Osteoblast (primary cell): ENCODE measurements around the gene DRD3. TPM values are rescaled to one million over a fixed set of nuclear protein-coding genes. Genes with fewer than 3 reads are reported as not detected.

Source experiments
- DNase-seq: peaks from one replicate; pipeline ENCODE4 v3.0.0; 2011; ENCODE audit warnings: low spot score, mixed read lengths; ENCODE audit not compliant: insufficient read length; ENCODE audit errors: missing footprints
- H2AFZ ChIP-seq: 2 replicates; pipeline ENCODE4 v1.6.0; 2011; ENCODE audit warnings: mild to moderate bottlenecking, low read length
- H3K27ac ChIP-seq: 2 replicates; pipeline ENCODE4 v1.5.1; 2011; ENCODE audit warnings: mild to moderate bottlenecking, low read depth, low read length, moderate library complexity
- H3K27me3 ChIP-seq: 2 replicates; pipeline ENCODE4 v1.6.0; 2012; ENCODE audit warnings: mild to moderate bottlenecking, control low read depth, inconsistent platforms, low read length, moderate library complexity; ENCODE audit not compliant: insufficient read depth
- H3K36me3 ChIP-seq: 2 replicates; pipeline ENCODE4 v1.5.1; 2011; ENCODE audit warnings: mild to moderate bottlenecking, low read length, control low read depth, moderate library complexity; ENCODE audit not compliant: insufficient read depth
- H3K4me1 ChIP-seq: 2 replicates; pipeline ENCODE4 v1.5.1; 2011; ENCODE audit warnings: mild to moderate bottlenecking, low read length, control low read depth, moderate library complexity; ENCODE audit not compliant: insufficient read depth
- H3K4me2 ChIP-seq: 2 replicates; pipeline ENCODE4 v1.6.0; 2011; ENCODE audit warnings: mild to moderate bottlenecking, low read length; ENCODE audit not compliant: insufficient read depth
- H3K4me3 ChIP-seq: fragments of 200-600 bp; sonication (generic); 3 replicates; pipeline ENCODE4 v1.5.1; 2012; ENCODE audit warnings: mild to moderate bottlenecking, low read length, inconsistent platforms; ENCODE audit not compliant: insufficient read depth
- H3K79me2 ChIP-seq: 2 replicates; pipeline ENCODE4 v1.6.0; 2012; ENCODE audit warnings: mild to moderate bottlenecking, low read length, control low read depth, inconsistent platforms; ENCODE audit not compliant: insufficient read depth
- H3K9me3 ChIP-seq: 2 replicates; pipeline ENCODE4 v1.5.1; 2011; ENCODE audit warnings: low read depth, low read length, control low read depth
- H4K20me1 ChIP-seq: 2 replicates; pipeline ENCODE4 v1.6.0; 2012; ENCODE audit warnings: mild to moderate bottlenecking, low read length, control low read depth; ENCODE audit not compliant: insufficient read depth
- CTCF ChIP-seq: IDR thresholded peaks from 2 replicates; pipeline ENCODE4 v1.5.1; 2011; ENCODE audit warnings: mild to moderate bottlenecking, low read depth, low read length, moderate library complexity; ENCODE audit errors: extremely low read depth
- total RNA-seq: library from RNA; depleted of rRNA; stranded (reverse); fragments of >200 nt; gene quantifications from 2 replicates; pipeline ENCODE4 v1.2.3, GENCODE V29; 2012

Gene DRD3
- total RNA-seq, 1 donor = not detected

GRCh38 chr3:114218006-114218405, 39.2 kb upstream of the DRD3 start:
- TF ChIP-seq CTCF = no peak
- H3K27me3 ChIP-seq = no peaks in the 10 kb centered on the region
- DNase-seq = no peak
- no peak overlapping the region for H2AFZ ChIP-seq
- H3K4me3 ChIP-seq = no peak overlapping the region
- H3K36me3 ChIP-seq = no peaks in the 10 kb centered on the region
- H3K27ac ChIP-seq = no peak overlapping the region
- peaks cover 52% of the 10 kb centered on the region for H3K4me1 ChIP-seq
- no peak overlapping the region for H3K4me2 ChIP-seq
- H3K9me3 ChIP-seq = no peaks in the 10 kb centered on the region
- no peaks in the 10 kb centered on the region for H3K79me2 ChIP-seq
- no peaks in the 10 kb centered on the region for H4K20me1 ChIP-seq

- Histone ChIP-seq H3K36me3 (no peaks in the 10 kb centered on the region), H3K4me3 (no peak overlapping the region), H3K4me2 (no peak overlapping the region), H3K79me2 (no peaks in the 10 kb centered on the region), H3K4me1 (peaks cover 56% of the 10 kb centered on the region), H3K27ac (no peak overlapping the region), H3K27me3 (no peaks in the 10 kb centered on the region), H2AFZ (no peak overlapping the region), H3K9me3 (no peaks in the 10 kb centered on the region), H4K20me1 (no peaks in the 10 kb centered on the region)
- TF ChIP-seq CTCF = no peak
- DNase-seq = no peak
Observed at GRCh38 chr3:114217266-114217665, 38.4 kb upstream of the DRD3 start.

- no peaks in the 10 kb centered on the region for H3K27me3 ChIP-seq
- peak overlapping the region; percentile 89 for H3K27ac ChIP-seq
- H2AFZ ChIP-seq = no peak overlapping the region
- peak overlapping the region; percentile 5 for H3K4me3 ChIP-seq
- H3K4me2 ChIP-seq = peak overlapping the region; percentile 75
- no peaks in the 10 kb centered on the region for H3K36me3 ChIP-seq
- DNase-seq = no peak
- no peaks in the 10 kb centered on the region for H3K9me3 ChIP-seq
- no peak for TF ChIP-seq CTCF
- no peaks in the 10 kb centered on the region for H4K20me1 ChIP-seq
- no peaks in the 10 kb centered on the region for H3K79me2 ChIP-seq
- peaks cover 56% of the 10 kb centered on the region for H3K4me1 ChIP-seq
Observed at GRCh38 chr3:114216186-114216970, 37.5 kb upstream of the DRD3 start.

- Histone ChIP-seq H3K4me3 (peak overlapping the region; percentile 55), H3K27ac (peak overlapping the region; percentile 89), H4K20me1 (no peaks in the 10 kb centered on the region), H3K27me3 (no peaks in the 10 kb centered on the region), H3K36me3 (no peaks in the 10 kb centered on the region), H3K79me2 (no peaks in the 10 kb centered on the region), H3K9me3 (no peaks in the 10 kb centered on the region), H3K4me1 (peaks cover 56% of the 10 kb centered on the region), H2AFZ (peak overlapping the region; percentile 67), H3K4me2 (peak overlapping the region; percentile 73)
- no peak for DNase-seq
- no peak for TF ChIP-seq CTCF
Observed at GRCh38 chr3:114214542-114215341, 35.9 kb upstream of the DRD3 start.
